Measurements from ENCODE around the gene FN1. TPM values are rescaled to one million over a fixed set of nuclear protein-coding genes. Genes with fewer than 3 reads are reported as not detected.

FN1 gene
- total and polyA plus RNA-seq, 4 donors = 339 to 1,753 (median 934) TPM

DNA sequence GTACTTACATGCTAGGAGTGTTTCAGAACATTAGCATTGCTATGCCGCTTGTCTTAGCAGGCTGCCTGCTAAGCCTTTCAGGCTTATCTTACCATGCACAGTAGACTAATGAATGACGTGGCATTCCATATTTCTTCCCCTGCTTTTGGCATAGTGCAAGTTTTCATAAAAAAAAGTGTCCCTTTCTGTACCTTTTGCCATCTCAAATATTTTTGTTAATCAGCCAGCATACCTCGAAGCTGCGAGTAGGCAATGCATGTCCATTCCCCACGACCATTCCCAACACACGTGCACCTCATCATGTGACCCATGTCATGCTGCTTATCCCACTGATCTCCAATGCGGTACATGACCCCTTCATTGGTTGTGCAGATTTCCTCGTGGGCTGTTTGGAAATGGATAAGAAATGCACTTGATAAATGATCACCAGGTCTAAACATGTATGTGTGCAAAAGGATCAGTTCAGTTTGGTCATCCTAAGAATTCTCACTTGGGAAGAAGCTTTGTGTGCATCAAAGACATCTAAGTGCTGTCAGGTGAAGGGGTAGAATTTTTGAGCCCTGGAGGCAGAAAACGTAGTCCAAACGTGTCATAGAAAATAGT, 13.9 kb downstream of the FN1 start:
- Histone ChIP-seq H3K4me1 (ENCODE audit: control insufficient read depth in 5 of 5, insufficient read depth in 5 of 5, low read length in 5 of 5) (peaks cover 0 to 18% (median 5%) of the 10 kb centered on the region in 5 donors), H3K4me3 (no peak overlapping the region), H3K27me3 (ENCODE audit: control insufficient read depth in 3 of 3, insufficient read depth in 3 of 3, low read length in 2 of 3) (no peaks in the 10 kb centered on the region), H3K36me3 (ENCODE audit: control insufficient read depth in 4 of 4, insufficient read depth in 4 of 4, low read length in 4 of 4) (peaks cover 6 to 71% (median 33%) of the 10 kb centered on the region in 4 donors), H3K9me3 (ENCODE audit: control insufficient read depth in 4 of 4, insufficient read depth in 3 of 4, low read length in 3 of 4) (peaks cover 0 to 2% (median 0%) of the 10 kb centered on the region in 4 donors), H3K9ac (ENCODE audit: insufficient read depth in 1 of 2, low read length in 2 of 2) (no peak overlapping the region), H3K27ac (ENCODE audit: low read depth in 1 of 2, low read length in 1 of 2) (no peak overlapping the region)
- 76 to 79% methylated on average over 10 of the region's 10 CpGs for WGBS, 2 donors
- ATAC-seq (ENCODE audit: insufficient read depth, low FRiP score) (no peak), DNase-seq (no peak)
- TF ChIP-seq, protein P1, sequence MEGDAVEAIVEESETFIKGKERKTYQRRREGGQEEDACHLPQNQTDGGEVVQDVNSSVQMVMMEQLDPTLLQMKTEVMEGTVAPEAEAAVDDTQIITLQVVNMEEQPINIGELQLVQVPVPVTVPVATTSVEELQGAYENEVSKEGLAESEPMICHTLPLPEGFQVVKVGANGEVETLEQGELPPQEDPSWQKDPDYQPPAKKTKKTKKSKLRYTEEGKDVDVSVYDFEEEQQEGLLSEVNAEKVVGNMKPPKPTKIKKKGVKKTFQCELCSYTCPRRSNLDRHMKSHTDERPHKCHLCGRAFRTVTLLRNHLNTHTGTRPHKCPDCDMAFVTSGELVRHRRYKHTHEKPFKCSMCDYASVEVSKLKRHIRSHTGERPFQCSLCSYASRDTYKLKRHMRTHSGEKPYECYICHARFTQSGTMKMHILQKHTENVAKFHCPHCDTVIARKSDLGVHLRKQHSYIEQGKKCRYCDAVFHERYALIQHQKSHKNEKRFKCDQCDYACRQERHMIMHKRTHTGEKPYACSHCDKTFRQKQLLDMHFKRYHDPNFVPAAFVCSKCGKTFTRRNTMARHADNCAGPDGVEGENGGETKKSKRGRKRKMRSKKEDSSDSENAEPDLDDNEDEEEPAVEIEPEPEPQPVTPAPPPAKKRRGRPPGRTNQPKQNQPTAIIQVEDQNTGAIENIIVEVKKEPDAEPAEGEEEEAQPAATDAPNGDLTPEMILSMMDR (IDR thresholded peaks at IDR 0.05; ENCODE audit: control extremely low read depth, extremely low read depth) = no peak

DNA sequence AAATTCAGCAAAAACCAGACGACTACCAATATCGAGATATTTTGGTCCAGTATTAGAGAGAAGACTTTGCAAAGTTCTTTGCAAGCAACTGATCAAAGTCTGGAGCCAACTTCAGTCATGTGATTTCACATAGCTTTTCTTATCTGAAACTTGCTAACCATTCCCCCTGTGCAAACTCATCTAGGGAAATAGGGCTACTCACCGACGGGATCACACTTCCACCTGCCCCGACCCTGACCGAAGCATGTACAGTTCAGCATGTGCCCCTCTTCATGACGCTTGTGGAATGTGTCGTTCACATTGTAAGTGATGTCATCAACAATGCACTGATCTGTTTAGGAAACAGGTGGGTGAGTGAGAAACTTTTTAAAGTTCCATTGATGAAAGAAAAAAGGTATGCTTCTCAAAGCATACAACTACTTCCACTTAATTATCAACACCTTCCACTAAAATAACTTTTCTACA, 15.4 kb downstream of the FN1 start:
- H3K9me3 ChIP-seq (ENCODE audit: control insufficient read depth in 4 of 4, insufficient read depth in 3 of 4, low read length in 3 of 4) = peaks cover 0 to 2% (median 0%) of the 10 kb centered on the region in 4 donors
- peaks cover 6 to 70% (median 33%) of the 10 kb centered on the region in 4 donors for H3K36me3 ChIP-seq (ENCODE audit: control insufficient read depth in 4 of 4, insufficient read depth in 4 of 4, low read length in 4 of 4)
- ATAC-seq (ENCODE audit: insufficient read depth, low FRiP score) (no peak), DNase-seq (no peak)
- peaks cover 0 to 21% (median 5%) of the 10 kb centered on the region in 5 donors for H3K4me1 ChIP-seq (ENCODE audit: control insufficient read depth in 5 of 5, insufficient read depth in 5 of 5, low read length in 5 of 5)
- H3K27me3 ChIP-seq (ENCODE audit: control insufficient read depth in 3 of 3, insufficient read depth in 3 of 3, low read length in 2 of 3) = no peaks in the 10 kb centered on the region
- no peak overlapping the region for H3K4me3 ChIP-seq
- TF ChIP-seq, protein P1 (IDR thresholded peaks at IDR 0.05; ENCODE audit: control extremely low read depth, extremely low read depth) = no peak
- H3K9ac ChIP-seq (ENCODE audit: insufficient read depth in 1 of 2, low read length in 2 of 2) = no peak overlapping the region
- 72 to 87% methylated on average over 8 of the region's 8 CpGs for WGBS, 2 donors
- peak overlapping the region in 1 of 2 donors; percentile 18 for H3K27ac ChIP-seq (ENCODE audit: low read depth in 1 of 2, low read length in 1 of 2)

DNA sequence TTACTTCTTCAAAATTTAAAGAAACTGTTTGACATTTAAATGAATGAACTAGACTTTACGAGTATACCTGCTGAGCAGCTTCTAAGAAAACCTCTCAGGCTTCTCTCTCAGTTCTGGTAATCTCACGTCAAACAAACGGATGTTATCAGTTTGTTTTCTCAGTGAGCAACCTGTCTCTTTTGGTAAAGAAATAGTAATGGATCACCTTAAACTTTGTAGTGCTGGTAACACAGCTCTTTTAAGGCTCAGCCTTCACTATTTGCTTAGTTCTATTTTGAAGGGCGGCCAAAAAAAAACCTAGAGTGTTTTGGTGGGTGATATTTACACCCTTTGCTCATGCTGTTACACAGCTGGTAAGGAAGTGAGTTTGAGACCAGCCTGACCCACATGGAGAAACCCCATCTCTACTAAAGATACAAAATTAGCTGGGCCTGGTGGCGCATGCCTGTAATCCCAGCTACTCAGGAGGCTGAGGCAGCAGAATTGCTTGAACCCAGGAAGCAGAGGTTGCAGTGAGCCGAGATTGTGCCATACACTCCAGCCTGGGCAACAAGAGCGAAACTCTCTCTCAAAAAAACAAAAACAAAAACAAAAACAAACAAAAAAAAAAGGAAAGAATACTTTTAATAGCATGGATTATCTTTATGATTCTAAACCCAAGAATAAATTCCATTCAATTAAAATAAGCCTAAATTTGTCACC, 15.9 kb downstream of the FN1 start:
- H3K9me3 ChIP-seq (ENCODE audit: control insufficient read depth in 4 of 4, insufficient read depth in 3 of 4, low read length in 3 of 4) = peaks cover 0 to under 1% (median 0%) of the 10 kb centered on the region in 4 donors
- H3K4me3 ChIP-seq = no peak overlapping the region
- no peak for ATAC-seq (ENCODE audit: insufficient read depth, low FRiP score)
- H3K9ac ChIP-seq (ENCODE audit: insufficient read depth in 1 of 2, low read length in 2 of 2) = no peak overlapping the region
- TF ChIP-seq, protein P1 (IDR thresholded peaks at IDR 0.05; ENCODE audit: control extremely low read depth, extremely low read depth) = no peak
- 67 to 85% methylated on average over 7 of the region's 7 CpGs for WGBS, 2 donors
- DNase-seq = no peak
- H3K27ac ChIP-seq (ENCODE audit: low read depth in 1 of 2, low read length in 1 of 2) = no peak overlapping the region
- peaks cover 4 to 67% (median 31%) of the 10 kb centered on the region in 4 donors for H3K36me3 ChIP-seq (ENCODE audit: control insufficient read depth in 4 of 4, insufficient read depth in 4 of 4, low read length in 4 of 4)
- H3K4me1 ChIP-seq (ENCODE audit: control insufficient read depth in 5 of 5, insufficient read depth in 5 of 5, low read length in 5 of 5) = peaks cover 0 to 18% (median 5%) of the 10 kb centered on the region in 5 donors
- H3K27me3 ChIP-seq (ENCODE audit: control insufficient read depth in 3 of 3, insufficient read depth in 3 of 3, low read length in 2 of 3) = no peaks in the 10 kb centered on the region
